OCI-LY1 (cell line): Measurements from ENCODE around the gene PLXNA2.

ENCODE experiments used
- CTCF ChIP-seq: fragments of 200-600 bp; sonication (generic), shearing (Covaris generic); IDR thresholded peaks from 2 replicates; pipeline ENCODE4 v1.5.1; 2017; ENCODE audit warnings: mild to moderate bottlenecking, antibody characterized with exemption, low read length, moderate library complexity, mixed read lengths
- EZH2 ChIP-seq: fragments of 200-600 bp; sonication (generic), shearing (Covaris generic); IDR thresholded peaks from 2 replicates; pipeline ENCODE4 v1.8.0; 2017; ENCODE audit warnings: borderline replicate concordance, mixed run types, mild to moderate bottlenecking, antibody characterized with exemption, low read length, moderate library complexity, mixed read lengths

- TF ChIP-seq CTCF (no peak), EZH2 (no peak)
Measured at GRCh38 chr1:208047476-208047934, 196.7 kb downstream of the PLXNA2 start.
